GM19328 (cell line): ENCODE measurements around the gene LRRK2.

Experiments
- ATAC-seq: cut with Tn5 transposase; IDR thresholded peaks from one replicate; pipeline ENCODE4 v1.9.1; 2021; ENCODE audit warnings: mild to moderate bottlenecking, moderate library complexity; ENCODE audit not compliant: unreplicated experiment

The LRRK2 gene

GRCh38 chr12:40224439-40225291, at the start of gene LRRK2:
LRRK2 (plus strand) TSS chr12:40224997; CDS start chr12:40225132, 135 bp downstream.
- ATAC-seq: peak; percentile 52

GRCh38 chr12:40175045-40175444, 49.8 kb upstream of the LRRK2 start:
- no peak for ATAC-seq

- ATAC-seq: no peak
Observed at GRCh38 chr12:40175489-40175888, 49.3 kb upstream of the LRRK2 start.

- no peak for ATAC-seq
Observed at GRCh38 chr12:40178701-40179100, 46.1 kb upstream of the LRRK2 start.

GRCh38 chr12:40181490-40181889, 43.3 kb upstream of the LRRK2 start:
- ATAC-seq: no peak

GRCh38 chr12:40183715-40184114, 41.1 kb upstream of the LRRK2 start:
- ATAC-seq: no peak

GRCh38 chr12:40184493-40185302, 40.1 kb upstream of the LRRK2 start:
- ATAC-seq: no peak

GRCh38 chr12:40185303-40185693, 39.5 kb upstream of the LRRK2 start:
- ATAC-seq: no peak

- no peak for ATAC-seq
Observed at GRCh38 chr12:40188558-40189320, 36.1 kb upstream of the LRRK2 start.

- peak; percentile 93 for ATAC-seq
Observed at GRCh38 chr12:40192704-40193255, 32.0 kb upstream of the LRRK2 start.

- ATAC-seq: no peak
Observed at GRCh38 chr12:40194846-40195245, 30.0 kb upstream of the LRRK2 start.

- no peak for ATAC-seq
Observed at GRCh38 chr12:40197590-40197989, 27.2 kb upstream of the LRRK2 start.

- ATAC-seq: no peak
Observed at GRCh38 chr12:40198601-40199000, 26.2 kb upstream of the LRRK2 start.

GRCh38 chr12:40202095-40203059, 22.4 kb upstream of the LRRK2 start:
- ATAC-seq: no peak

- no peak for ATAC-seq
Observed at GRCh38 chr12:40203060-40203430, 21.8 kb upstream of the LRRK2 start.

- no peak for ATAC-seq
Observed at GRCh38 chr12:40204337-40204736, 20.5 kb upstream of the LRRK2 start.

GRCh38 chr12:40207551-40207950, 17.2 kb upstream of the LRRK2 start:
- ATAC-seq: no peak

- ATAC-seq: peak; percentile 79
Observed at GRCh38 chr12:40208707-40209446, 15.9 kb upstream of the LRRK2 start.

GRCh38 chr12:40209886-40210285, 14.9 kb upstream of the LRRK2 start:
- no peak for ATAC-seq
